ENCODE measurements around the gene ESR1.

ESR1 gene

DNA sequence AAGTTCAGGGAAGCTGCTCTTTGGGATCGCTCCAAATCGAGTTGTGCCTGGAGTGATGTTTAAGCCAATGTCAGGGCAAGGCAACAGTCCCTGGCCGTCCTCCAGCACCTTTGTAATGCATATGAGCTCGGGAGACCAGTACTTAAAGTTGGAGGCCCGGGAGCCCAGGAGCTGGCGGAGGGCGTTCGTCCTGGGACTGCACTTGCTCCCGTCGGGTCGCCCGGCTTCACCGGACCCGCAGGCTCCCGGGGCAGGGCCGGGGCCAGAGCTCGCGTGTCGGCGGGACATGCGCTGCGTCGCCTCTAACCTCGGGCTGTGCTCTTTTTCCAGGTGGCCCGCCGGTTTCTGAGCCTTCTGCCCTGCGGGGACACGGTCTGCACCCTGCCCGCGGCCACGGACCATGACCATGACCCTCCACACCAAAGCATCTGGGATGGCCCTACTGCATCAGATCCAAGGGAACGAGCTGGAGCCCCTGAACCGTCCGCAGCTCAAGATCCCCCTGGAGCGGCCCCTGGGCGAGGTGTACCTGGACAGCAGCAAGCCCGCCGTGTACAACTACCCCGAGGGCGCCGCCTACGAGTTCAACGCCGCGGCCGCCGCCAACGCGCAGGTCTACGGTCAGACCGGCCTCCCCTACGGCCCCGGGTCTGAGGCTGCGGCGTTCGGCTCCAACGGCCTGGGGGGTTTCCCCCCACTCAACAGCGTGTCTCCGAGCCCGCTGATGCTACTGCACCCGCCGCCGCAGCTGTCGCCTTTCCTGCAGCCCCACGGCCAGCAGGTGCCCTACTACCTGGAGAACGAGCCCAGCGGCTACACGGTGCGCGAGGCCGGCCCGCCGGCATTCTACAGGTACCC is at the start of gene ESR1:
Gene ESR1, plus strand, starts transcription at position 170 of the 858 bp plus-strand sequence. Its CDS starts 231 bp downstream, at position 401.
- DNase-seq (ENCODE audit: low read depth), result no peak

GRCh38 chr6:151760486-151760885 is 47.0 kb upstream of the ESR1 start:
- DNase-seq (ENCODE audit: low read depth), result no peak

- no peak for DNase-seq (ENCODE audit: low read depth)
Observed at GRCh38 chr6:151761851-151762250, 45.6 kb upstream of the ESR1 start.

DNA sequence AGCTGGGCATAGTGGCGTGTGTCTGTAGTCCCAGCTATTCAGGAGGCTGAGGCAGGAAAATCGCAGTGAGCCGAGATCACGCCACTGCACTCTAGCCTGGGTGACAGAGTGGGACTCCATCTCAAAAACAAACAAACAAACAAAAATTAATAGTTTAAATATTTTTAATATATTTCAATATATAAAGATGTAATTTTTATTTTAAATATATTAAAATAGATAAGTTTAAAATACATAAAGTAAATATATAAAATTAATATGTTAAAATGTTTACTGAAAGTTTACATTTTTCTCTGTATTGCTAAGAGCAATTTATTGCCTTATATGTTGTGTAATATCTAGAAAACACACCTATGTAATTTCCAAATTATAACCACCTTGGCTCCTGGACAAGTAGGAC is 44.7 kb upstream of the ESR1 start:
- DNase-seq (ENCODE audit: low read depth), result no peak

- no peak for DNase-seq (ENCODE audit: low read depth)
Observed at GRCh38 chr6:151763303-151763702, 44.2 kb upstream of the ESR1 start.

GRCh38 chr6:151763938-151764680 is 43.4 kb upstream of the ESR1 start:
- DNase-seq (ENCODE audit: low read depth), result no peak

DNA sequence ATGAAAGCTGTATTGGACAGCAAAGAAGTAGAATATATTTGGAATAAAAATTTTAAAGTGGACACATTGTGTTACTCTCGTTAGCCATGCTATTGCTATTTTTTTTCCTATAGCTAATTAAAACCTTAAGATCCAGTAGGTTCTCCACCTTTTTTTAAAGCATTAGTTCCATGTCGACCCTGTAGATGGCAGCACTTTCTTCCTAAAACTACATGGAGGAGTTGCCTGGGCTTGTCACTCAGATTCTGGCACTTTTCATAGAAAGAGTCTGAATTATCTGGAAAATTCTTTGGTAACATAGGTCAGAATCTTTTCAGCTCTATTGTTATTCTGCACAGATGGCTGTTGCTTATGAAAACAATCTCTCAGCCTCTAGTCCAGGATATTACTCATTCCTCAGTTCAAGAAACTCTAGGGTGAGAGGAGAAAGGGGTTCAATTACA is 42.0 kb upstream of the ESR1 start:
- no peak for DNase-seq (ENCODE audit: low read depth)

- no peak for DNase-seq (ENCODE audit: low read depth)
Observed at GRCh38 chr6:151772446-151772845, 35.0 kb upstream of the ESR1 start.

DNA sequence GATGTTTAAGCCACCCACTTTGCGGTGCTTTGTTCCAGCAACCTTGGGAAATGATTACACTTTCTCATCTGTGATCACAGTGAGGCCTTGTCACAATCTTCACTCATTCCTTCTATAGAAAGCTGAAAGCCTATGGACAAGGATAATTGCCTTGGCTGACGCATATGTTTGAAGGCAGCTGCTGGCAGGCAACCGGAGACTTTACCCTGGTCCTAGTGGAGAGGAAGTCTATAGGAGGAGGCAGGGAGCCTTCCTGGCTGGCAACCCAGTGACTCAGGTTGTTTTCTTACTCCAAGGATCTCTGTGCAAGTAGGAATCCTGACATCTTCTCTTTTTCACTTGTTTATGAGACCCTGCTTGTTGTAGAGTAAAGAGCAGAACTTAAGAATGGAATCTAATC is 34.1 kb upstream of the ESR1 start:
- no peak for DNase-seq (ENCODE audit: low read depth)

DNA sequence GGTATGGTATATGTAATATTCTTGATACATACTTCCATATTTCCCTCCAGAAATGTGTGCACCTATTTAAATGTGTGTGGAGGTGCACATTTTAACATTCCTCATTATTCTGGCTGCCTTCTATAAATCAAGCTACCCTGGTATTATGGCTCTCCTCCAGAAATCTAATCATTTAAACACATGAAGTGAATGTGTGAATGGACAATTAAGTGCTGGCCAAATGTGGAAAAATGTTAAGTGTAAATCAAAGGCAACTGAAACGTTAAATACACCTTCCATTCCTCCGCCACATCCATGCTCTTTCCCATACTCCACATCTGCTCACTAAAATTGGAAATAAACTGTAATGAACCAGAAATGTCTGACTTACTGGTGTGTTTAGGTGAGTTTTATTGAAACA is 24.9 kb upstream of the ESR1 start:
- no peak for DNase-seq (ENCODE audit: low read depth)

- no peak for DNase-seq (ENCODE audit: low read depth)
Observed at GRCh38 chr6:151783692-151784091, 23.8 kb upstream of the ESR1 start.

- DNase-seq (ENCODE audit: low read depth), result no peak
Observed at GRCh38 chr6:151784441-151785214, 22.9 kb upstream of the ESR1 start.

DNA sequence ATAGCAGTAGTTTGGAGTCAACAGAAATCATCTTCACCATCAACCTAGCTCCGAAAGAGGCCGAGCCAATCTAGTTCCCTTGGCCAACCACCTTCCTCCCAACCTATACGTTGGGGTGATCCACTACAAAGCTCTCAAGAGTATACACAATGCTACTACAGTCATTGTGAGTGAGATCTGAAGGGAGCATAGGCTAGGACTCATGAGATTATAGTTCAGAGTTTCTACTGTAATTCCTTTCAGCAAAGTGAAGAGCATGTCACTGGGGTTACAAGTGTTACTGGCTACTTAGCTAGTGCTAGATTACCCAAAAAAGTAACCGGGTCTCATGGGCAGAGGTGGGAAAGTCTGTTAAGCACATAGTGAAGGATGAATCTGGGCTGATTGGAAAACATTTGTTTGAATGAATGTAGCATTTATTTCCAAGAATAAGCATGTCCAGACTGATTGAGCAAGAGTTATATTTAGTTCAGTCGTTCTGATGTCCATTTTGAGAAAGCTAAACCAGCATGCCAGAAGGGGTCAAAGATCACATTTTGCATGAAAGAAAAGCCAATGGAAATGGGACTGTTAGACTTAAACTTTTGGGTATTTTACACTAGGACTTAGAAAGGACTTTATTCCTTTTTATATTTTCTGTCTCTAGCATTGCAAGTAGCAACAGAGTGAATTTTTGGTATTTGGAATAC is 10.5 kb upstream of the ESR1 start:
- DNase-seq (ENCODE audit: low read depth), result no peak

DNA sequence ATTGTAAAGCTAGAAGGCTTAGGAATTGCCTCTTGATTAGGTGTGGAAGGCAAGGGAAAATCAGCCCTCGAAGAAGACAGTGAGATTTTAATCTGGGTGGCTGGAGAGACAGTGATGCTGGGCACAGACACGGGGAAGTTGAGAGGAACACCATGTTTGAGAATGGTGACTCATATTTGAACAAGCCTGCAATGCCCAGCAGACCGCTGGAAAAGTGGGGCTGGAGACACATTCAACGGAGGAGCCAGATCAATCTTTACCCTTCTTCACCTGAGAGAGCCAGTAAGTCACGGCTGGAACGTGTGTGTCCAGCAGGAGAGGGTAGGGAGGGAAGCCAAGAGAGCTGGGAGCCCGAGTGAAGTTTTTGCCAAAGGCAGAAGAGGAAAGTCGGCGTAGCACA is 3.7 kb upstream of the ESR1 start:
- no peak for DNase-seq (ENCODE audit: low read depth)

DNA sequence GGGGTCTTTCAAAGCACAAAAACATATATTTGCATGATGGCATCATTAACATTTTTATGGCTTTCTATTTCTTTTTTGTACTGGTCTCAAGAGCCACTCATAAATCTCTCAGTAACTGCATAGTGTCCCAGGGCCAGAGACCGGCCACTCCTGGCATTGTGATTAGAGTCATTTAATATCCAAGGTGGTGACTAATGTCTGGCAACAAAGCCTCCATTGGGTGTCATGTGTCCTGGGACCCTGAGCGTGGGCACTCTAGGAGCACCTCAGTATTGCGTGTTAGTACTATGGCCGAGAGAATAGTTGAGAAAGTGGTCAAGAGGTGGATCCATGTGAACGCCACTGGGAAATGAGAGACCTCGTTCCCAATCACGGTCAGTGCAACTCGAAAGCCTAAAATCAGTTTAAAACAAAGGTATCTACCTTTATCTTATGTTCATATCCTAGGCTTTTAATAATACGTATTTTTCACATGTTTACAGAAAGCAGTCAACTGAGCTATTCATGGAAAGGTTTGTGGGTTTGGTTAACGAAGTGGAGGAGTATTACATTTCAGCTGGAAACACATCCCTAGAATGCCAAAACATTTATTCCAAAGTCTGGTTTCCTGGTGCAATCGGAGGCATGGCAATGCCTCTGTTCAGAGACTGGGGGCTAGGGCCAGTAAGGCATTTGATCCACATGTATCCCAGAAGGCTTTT is 2.7 kb upstream of the ESR1 start:
- DNase-seq (ENCODE audit: low read depth), result no peak

DNA sequence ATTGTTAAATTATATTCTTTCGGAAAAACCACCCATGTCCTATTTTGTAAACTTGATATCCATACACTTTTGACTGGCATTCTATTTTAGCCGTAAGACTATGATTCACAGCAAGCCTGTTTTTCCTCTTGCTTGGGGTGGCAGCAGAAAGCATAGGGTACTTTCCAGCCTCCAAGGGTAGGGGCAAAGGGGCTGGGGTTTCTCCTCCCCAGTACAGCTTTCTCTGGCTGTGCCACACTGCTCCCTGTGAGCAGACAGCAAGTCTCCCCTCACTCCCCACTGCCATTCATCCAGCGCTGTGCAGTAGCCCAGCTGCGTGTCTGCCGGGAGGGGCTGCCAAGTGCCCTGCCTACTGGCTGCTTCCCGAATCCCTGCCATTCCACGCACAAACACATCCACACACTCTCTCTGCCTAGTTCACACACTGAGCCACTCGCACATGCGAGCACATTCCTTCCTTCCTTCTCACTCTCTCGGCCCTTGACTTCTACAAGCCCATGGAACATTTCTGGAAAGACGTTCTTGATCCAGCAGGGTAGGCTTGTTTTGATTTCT is 2.1 kb upstream of the ESR1 start:
- no peak for DNase-seq (ENCODE audit: low read depth)

GRCh38 chr6:151806757-151807512 is 547 bp upstream of the ESR1 start:
- DNase-seq (ENCODE audit: low read depth), result no peak

DNA sequence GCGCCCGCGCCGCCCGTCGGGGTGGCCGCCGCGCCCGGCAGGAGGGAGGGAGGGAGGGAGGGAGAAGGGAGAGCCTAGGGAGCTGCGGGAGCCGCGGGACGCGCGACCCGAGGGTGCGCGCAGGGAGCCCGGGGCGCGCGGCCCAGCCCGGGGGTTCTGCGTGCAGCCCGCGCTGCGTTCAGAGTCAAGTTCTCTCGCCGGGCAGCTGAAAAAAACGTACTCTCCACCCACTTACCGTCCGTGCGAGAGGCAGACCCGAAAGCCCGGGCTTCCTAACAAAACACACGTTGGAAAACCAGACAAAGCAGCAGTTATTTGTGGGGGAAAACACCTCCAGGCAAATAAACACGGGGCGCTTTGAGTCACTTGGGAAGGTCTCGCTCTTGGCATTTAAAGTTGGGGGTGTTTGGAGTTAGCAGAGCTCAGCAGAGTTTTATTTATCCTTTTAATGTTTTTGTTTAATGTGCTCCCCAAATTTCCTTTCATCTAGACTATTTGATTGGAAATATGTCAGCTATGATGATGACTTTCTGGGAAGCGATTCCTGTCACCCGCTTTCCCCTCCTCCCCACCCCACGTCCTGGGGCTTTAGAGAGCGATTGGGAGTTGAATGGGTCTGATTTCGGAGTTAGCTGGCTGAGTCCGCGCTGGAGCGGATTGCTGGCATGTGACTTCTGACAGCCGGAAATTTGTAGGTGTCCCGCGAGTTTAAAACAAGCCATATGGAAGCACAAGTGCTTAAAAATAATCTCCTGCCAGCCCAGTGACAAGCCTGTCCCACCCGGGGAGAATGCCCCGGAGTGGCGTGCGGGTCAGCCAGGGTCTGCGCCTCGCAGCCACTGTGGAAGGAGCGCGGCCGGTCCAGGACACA is 1.1 kb downstream of the ESR1 start:
- DNase-seq (ENCODE audit: low read depth), result no peak

- DNase-seq (ENCODE audit: low read depth), result no peak
Observed at GRCh38 chr6:151811081-151811480, 3.6 kb downstream of the ESR1 start.
